HK-2 (cell line): Measurements from ENCODE around the gene KLHDC2.
"Not testable (repeated sequence)": the region's sequence is repeated elsewhere in the genome, so short reads cannot be mapped to it uniquely, and the experiment has no call there.

ENCODE experiments used
- DNase-seq: peaks from one replicate; pipeline ENCODE4 v3.0.0-alpha.2; 2018; ENCODE audit not compliant: unreplicated experiment

Gene KLHDC2

DNA sequence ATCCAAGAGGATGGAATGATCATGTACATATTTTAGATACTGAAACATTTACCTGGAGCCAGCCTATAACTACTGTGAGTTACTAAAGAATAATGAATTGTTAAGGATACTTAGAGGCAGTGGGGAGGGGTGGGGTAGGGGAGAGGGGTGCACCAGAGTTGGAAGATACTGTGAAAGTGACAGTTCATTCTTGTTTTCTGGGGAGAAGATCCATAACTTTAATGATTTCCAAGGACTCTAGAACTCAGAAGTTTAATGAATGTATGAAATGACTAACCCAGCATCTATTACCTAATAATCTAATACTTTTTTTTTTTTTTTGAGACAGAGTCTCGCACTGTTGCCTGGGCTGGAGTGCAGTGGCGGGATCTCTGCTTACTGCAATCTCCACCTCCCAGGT is 10.5 kb downstream of the KLHDC2 start:
- DNase-seq, result no peak

DNA sequence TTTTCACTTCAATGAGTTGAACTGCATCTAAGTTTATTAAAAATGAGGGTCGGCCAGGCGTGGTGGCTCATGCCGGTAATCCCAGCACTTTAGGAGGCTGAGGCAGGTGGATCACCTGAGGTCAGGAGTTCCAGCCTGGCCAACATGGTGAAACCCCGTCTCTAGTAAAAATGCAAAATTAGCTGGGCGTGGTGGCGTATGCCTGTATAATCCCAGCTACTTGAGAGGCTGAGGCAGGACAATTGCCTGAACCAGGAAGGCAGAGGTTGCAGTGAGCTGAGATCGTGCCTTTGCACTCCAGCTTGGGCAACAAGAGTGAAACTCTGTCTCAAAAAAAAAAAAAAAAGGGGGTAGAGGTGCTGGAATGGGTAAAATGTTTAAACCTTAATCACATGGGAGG is 13.1 kb downstream of the KLHDC2 start:
- not testable (repeated sequence) for DNase-seq

DNA sequence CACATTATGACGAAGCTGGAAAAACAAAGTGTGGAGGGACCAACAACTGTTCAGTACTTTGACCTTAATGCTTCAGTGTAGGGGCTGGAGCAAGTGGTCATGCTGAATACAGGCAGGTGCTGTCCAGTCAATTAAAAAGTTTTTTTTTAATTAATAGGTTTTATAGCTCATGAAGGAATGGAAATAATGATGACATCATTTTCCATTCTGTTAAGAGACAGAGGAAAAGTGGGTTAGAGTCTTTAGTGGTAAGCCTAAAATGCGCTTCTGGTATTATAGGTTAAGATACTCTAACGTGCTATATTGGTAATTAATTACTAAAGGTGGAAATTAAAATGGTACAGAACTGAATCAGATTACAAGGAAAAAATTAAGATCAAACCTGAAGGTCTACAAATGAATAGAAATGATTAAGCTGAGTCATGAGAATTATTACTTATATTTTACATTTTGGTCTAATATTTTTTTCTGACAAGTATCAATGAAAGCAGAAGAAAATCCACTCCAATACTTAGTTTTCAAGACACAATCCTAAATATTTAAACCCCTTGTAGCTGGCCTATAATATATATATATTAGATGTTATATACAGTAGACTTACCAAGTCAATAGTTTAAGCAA is 15.6 kb downstream of the KLHDC2 start:
- DNase-seq, result no peak

- no peak for DNase-seq
These were observed 18.4 kb downstream of the KLHDC2 start for GRCh38 chr14:49786315-49786714.

DNA sequence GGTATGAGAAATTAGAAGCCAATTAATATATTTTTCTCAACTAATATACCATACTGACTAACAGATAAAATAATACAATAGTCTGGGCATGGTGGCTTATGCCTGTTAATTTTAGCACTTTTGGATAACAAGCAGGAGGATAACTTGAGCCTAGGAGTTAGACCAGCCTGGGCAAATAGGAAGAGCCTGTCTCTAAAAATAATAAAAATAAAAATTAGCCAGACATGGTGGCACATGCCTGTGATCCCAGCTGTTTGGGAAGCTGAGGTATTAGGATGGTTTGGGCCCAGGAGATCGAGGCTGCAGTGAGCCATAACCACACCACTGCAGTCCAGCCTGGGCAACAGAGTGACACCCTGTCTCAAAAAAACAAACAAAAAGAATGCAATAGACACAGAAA is 24.7 kb downstream of the KLHDC2 start:
- DNase-seq, result no peak

DNA sequence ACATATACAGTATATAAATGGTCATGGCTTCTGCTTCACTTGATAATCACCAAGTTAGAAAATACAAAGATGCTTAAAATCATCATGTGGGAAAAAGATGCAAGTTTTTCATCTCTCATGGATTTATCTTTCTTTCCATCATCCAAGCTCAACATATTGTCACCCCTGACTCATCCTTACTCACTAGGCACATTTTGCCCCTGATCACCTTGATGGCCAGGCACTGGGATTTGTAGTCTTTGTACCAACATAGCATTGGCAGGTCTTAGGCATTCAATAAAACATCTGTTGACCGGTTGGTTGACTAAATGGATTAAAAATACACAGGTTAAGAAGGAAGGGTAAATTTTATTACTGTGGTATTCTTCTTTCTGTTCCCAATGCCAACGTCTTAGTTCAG is 28.1 kb downstream of the KLHDC2 start:
- DNase-seq, result no peak

GRCh38 chr14:49808780-49809179 is 40.8 kb downstream of the KLHDC2 start:
- DNase-seq, result no peak

DNA sequence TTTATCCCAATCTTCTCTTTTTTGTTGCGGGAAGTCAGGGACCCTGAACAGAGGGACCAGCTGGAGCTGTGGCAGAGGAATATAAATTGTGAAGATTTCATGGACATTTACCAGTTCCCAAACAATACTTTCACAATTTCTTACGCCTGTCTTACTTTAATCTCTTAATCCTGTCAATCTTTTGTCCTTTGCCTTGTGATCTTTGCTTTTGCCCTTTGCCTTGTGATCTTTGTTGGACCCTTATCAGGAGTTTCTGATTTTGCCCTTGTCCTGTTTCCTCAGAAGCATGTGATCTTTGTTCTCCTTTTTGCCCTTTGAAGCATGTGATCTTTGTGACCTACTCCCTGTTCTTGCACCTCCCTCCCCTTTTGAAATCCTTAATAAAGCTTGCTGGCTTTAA is 48.2 kb downstream of the KLHDC2 start:
- not testable (repeated sequence) for DNase-seq

- DNase-seq, result no peak
These were observed 48.9 kb downstream of the KLHDC2 start for GRCh38 chr14:49816844-49817243.

DNA sequence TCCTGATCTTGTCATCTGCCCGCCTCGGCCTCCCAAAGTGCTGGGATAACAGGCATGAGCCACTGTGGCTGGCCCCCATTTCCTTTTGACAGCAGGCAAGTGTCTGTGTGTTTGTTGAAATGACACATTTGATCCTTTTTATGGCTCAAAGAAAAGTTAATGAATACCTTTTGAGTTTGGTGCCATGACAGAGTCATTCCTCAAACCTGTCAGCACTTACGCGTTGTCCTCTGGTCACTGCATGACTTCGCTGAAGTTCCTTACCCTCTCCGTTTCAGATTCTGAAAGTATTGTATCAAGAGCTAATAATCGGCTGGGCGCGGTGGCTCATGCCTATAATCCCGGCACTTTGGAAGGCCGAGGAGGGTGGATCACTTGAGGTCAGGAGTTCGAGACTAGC is 52.2 kb downstream of the KLHDC2 start:
- DNase-seq, result no peak

- DNase-seq, result no peak
These were observed 60.7 kb downstream of the KLHDC2 start for GRCh38 chr14:49828640-49829039.
